ENCODE measurements around the gene TRPM7.
"Not testable (repeated sequence)": the region's sequence is repeated elsewhere in the genome, so short reads cannot be mapped to it uniquely, and the experiment has no call there.

TRPM7 gene

DNA sequence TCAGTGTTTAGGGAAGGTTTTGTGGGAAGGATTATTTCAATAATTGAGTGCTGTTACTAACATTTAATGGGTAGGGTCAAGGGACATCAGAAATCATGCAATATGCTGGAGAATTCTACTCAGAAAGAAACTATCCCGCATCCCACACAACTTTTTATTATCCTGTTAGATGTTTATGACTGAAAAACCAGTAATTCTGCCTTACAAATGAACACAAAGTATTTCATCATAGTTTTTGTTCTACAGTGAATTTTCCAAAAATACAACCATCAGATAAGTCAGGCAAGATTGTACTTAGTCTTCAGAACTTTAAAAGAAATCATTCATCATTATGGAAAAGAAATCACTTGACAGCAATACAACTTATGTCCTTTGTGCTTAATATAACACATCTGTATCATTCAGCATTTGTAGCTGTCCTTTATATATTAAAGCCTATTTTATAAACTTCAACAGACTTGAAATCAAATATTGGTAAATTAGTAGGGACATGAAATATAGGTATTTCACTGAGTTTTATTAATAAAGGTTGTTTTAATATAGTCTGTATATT is 61.9 kb downstream of the TRPM7 start:
- Histone ChIP-seq H3K27ac (replicated peaks) (no peak overlapping the region), H3K4me3 (replicated peaks; ENCODE audit: insufficient read depth, low read length) (no peak overlapping the region), H3K27me3 (ENCODE audit: insufficient read depth, poor library complexity, severe bottlenecking) (no peaks in the 10 kb centered on the region)
- TF ChIP-seq SPI1 (IDR thresholded peaks at IDR 0.05; ENCODE audit: borderline replicate concordance, low read depth) = no peak
- TF ChIP-seq, protein P1, sequence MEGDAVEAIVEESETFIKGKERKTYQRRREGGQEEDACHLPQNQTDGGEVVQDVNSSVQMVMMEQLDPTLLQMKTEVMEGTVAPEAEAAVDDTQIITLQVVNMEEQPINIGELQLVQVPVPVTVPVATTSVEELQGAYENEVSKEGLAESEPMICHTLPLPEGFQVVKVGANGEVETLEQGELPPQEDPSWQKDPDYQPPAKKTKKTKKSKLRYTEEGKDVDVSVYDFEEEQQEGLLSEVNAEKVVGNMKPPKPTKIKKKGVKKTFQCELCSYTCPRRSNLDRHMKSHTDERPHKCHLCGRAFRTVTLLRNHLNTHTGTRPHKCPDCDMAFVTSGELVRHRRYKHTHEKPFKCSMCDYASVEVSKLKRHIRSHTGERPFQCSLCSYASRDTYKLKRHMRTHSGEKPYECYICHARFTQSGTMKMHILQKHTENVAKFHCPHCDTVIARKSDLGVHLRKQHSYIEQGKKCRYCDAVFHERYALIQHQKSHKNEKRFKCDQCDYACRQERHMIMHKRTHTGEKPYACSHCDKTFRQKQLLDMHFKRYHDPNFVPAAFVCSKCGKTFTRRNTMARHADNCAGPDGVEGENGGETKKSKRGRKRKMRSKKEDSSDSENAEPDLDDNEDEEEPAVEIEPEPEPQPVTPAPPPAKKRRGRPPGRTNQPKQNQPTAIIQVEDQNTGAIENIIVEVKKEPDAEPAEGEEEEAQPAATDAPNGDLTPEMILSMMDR (IDR thresholded peaks at IDR 0.05; ENCODE audit: insufficient read depth, low read length) = no peak
- no peak for TF ChIP-seq GABPA (IDR thresholded peaks at IDR 0.05; ENCODE audit: low read depth)
- no peak for TF ChIP-seq POLR2AphosphoS5 (IDR thresholded peaks at IDR 0.05; ENCODE audit: low read depth)
- TF ChIP-seq REST (IDR thresholded peaks at IDR 0.05; ENCODE audit: insufficient replicate concordance, low read depth) = no peak
- no peak for DNase-seq (ENCODE audit: low read depth in 1 of 2, low spot score in 1 of 2)

- H3K27me3 ChIP-seq (ENCODE audit: insufficient read depth, poor library complexity, severe bottlenecking); H3K27ac ChIP-seq (replicated peaks); H3K4me3 ChIP-seq (replicated peaks; ENCODE audit: insufficient read depth, low read length): not testable (repeated sequence)
- TF ChIP-seq, protein P1 (IDR thresholded peaks at IDR 0.05; ENCODE audit: insufficient read depth, low read length) = peak; percentile 10
- peak in 1 of 2 experiments; percentile 3 for DNase-seq (ENCODE audit: low read depth in 1 of 2, low spot score in 1 of 2)
These were observed 64.1 kb downstream of the TRPM7 start for GRCh38 chr15:50622361-50622943.

DNA sequence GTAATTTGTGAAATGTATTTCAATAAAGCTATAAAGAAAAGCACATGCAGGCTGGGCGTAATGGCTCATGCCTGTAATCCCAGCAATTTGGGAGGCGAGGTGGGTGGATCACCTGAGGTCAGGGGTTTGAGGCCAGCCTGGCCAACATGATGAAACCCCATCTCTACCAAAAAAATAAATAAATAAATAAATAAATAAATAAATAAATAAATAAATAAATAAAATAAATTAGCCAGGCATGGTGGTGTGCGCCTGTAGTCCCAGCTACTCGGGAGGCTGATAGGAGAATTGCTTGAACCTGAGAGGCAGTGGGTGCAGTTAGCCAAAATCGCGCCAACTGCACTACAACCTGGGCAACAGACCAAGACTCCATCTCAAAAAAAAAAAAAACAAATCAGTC is 69.6 kb downstream of the TRPM7 start:
- not testable (repeated sequence) for H3K27me3 ChIP-seq (ENCODE audit: insufficient read depth, poor library complexity, severe bottlenecking); H3K4me3 ChIP-seq (replicated peaks; ENCODE audit: insufficient read depth, low read length); H3K27ac ChIP-seq (replicated peaks); DNase-seq (ENCODE audit: low read depth in 1 of 2, low spot score in 1 of 2)

DNA sequence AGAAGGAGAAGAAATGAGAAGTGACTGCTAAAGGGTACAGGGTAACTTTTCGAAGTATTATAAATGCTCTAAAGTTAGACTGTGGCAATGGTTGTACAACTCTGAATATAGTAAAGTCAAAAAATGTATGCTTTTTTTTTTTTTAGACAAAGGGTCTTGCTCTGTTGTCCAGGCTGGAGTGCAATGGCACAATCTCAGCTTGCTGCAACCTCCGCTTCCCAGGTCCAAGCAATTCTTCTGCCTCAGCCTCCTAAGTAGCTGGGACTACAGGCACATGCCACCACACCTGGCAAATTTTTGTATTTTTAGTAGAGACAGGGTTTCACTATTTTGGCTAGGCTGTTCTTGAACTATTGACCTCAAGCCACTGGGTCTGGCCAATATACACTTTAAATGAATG is 70.0 kb downstream of the TRPM7 start:
- not testable (repeated sequence) for H3K4me3 ChIP-seq (replicated peaks; ENCODE audit: insufficient read depth, low read length); H3K27ac ChIP-seq (replicated peaks); H3K27me3 ChIP-seq (ENCODE audit: insufficient read depth, poor library complexity, severe bottlenecking); DNase-seq (ENCODE audit: low read depth in 1 of 2, low spot score in 1 of 2)

DNA sequence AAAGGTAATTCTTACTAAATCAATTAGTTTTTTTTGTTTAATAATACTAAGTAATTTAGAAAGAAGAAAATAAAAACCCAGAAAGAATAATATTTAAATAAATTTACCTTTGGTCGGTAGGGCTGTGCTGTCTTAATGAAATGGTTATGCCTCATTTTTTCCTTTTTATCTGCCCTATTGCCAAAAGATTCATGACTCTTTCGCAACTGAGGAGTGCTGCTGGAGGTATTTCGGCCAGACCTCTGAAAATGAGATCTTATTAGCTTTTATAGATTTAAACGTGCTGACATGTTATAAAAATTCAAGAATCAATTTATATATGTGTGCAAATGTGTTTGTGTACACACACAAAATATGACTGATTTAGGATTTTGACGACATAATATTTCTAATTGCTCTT is 73.0 kb downstream of the TRPM7 start:
- no peak for DNase-seq (ENCODE audit: low read depth in 1 of 2, low spot score in 1 of 2)
- no peak overlapping the region for H3K27ac ChIP-seq (replicated peaks)
- no peaks in the 10 kb centered on the region for H3K27me3 ChIP-seq (ENCODE audit: insufficient read depth, poor library complexity, severe bottlenecking)
- no peak overlapping the region for H3K4me3 ChIP-seq (replicated peaks; ENCODE audit: insufficient read depth, low read length)
- TF ChIP-seq GABPA (IDR thresholded peaks at IDR 0.05; ENCODE audit: low read depth) = no peak
- no peak for TF ChIP-seq REST (IDR thresholded peaks at IDR 0.05; ENCODE audit: insufficient replicate concordance, low read depth)
- TF ChIP-seq, protein P1 (IDR thresholded peaks at IDR 0.05; ENCODE audit: insufficient read depth, low read length) = no peak
- no peak for TF ChIP-seq POLR2AphosphoS5 (IDR thresholded peaks at IDR 0.05; ENCODE audit: low read depth)
- no peak for TF ChIP-seq SPI1 (IDR thresholded peaks at IDR 0.05; ENCODE audit: borderline replicate concordance, low read depth)
